Esophagus (tissue), 2 donors: Measurements from ENCODE around the gene SLC12A8. TPM values are rescaled to one million over a fixed set of nuclear protein-coding genes. Genes with fewer than 3 reads are reported as not detected.

Experiments used
- H3K27ac ChIP-seq, 2 donors: one replicate each; pipeline ENCODE4 v1.5.1; 2013; ENCODE audit warnings: low read depth in 2 of 2, mild to moderate bottlenecking in 2 of 2, inconsistent platforms in 1 of 2, low read length in 1 of 2, moderate library complexity in 1 of 2
- H3K27me3 ChIP-seq, 2 donors: one replicate each; pipeline ENCODE4 v1.6.1; 2013; ENCODE audit warnings: low read length in 2 of 2, control low read depth in 1 of 2, mild to moderate bottlenecking in 1 of 2; ENCODE audit not compliant: insufficient read depth in 2 of 2, control insufficient read depth in 1 of 2
- H3K36me3 ChIP-seq, 2 donors: one replicate each; pipeline ENCODE4 v1.6.1; 2013; ENCODE audit warnings: low read length in 1 of 2; ENCODE audit not compliant: control insufficient read depth in 2 of 2, insufficient read depth in 2 of 2
- H3K4me1 ChIP-seq, 2 donors: one replicate each; pipeline ENCODE4 v1.6.1; 2013; ENCODE audit warnings: low read length in 1 of 2; ENCODE audit not compliant: control insufficient read depth in 2 of 2, insufficient read depth in 2 of 2
- H3K4me3 ChIP-seq, 2 donors: one replicate each; pipeline ENCODE4 v1.5.1; 2013; ENCODE audit warnings: low read length in 2 of 2, mild to moderate bottlenecking in 2 of 2, low read depth in 1 of 2, moderate library complexity in 1 of 2
- H3K9me3 ChIP-seq, 2 donors: one replicate each; pipeline ENCODE4 v1.6.1; 2013; ENCODE audit warnings: mild to moderate bottlenecking in 2 of 2, low read depth in 1 of 2, low read length in 1 of 2, moderate library complexity in 1 of 2; ENCODE audit not compliant: control insufficient read depth in 2 of 2, insufficient read depth in 1 of 2
- WGBS, 2 donors: extraction: QIAGEN DNeasy Blood & Tissue Kit; methylation state at CpG; one replicate each; pipeline ENCODE4 v1.1.7; 2013; 5-methylcytosine and 5-hydroxymethylcytosine counted together
- polyA plus RNA-seq, 2 donors: library from polyadenylated mRNA; stranded (reverse); fragments of 200-250 nt; gene quantifications; one replicate each; pipeline ENCODE4 v1.2.3, GENCODE V29; 2013
- donor health status: healthy with polysubstance abuse.
- donor health status: Bipolar disorder and iron deficiency.

The SLC12A8 gene
- polyA plus RNA-seq, 2 donors = 2.7 TPM

DNA sequence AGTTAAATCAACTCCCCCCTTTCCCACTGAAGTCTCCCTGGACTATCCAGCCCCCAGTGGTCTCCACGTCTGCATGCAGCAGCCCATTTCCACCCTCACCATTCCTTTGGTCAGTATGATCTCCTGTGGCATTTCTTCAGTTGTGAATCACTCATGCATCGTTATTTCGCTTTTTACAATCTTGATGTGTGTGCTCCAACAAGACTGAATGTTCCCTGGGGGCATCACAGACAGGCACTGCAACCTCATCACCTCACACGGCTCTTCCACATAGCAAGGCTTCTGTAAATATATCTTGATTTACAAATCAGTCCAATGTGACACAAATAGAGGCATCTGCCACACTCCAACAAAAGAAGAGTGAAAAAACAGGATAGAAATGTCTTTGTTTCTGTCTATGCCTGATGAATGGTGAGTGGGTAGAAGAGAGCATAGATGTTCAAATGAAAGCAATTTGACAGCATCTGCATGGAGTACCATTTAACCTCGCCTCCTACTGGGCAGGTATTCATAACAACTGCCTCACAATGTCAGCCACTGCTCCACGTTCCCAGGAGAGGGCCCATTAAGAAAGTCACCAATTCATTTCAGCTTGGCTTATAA lies 162.0 kb downstream of the SLC12A8 start:
- Histone ChIP-seq H3K27ac (no peak overlapping the region), H3K36me3 (no peaks in the 10 kb centered on the region), H3K4me1 (peaks cover 5 to 9% of the 10 kb centered on the region in 2 donors), H3K4me3 (no peak overlapping the region), H3K9me3 (no peaks in the 10 kb centered on the region), H3K27me3 (no peaks in the 10 kb centered on the region)
- WGBS, 2 donors = 69 to 71% methylated on average over 6 of the region's 6 CpGs

DNA sequence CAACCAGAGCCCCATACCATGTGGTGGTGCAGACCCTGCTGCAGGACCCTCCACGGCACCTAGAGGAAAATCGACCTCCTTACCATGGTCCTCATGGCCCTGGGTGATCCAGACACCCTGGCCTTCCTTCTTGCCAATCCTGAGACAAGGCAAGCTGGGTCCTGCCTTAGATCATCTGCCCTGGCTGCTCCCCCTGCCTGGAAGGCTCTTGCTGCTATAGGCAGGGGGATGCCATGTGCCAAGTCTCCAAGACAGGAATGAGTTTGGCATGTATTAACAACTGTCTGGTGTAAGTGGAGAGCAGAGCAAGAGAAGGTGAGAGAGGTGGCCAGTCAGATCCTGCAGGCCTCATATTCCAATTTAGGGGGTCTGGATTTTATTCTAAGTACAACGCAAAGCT lies 164.3 kb downstream of the SLC12A8 start:
- Histone ChIP-seq H3K36me3 (no peaks in the 10 kb centered on the region), H3K27me3 (no peaks in the 10 kb centered on the region), H3K4me1 (peaks cover 5 to 9% of the 10 kb centered on the region in 2 donors), H3K4me3 (no peak overlapping the region), H3K27ac (peak overlapping the region in 1 of 2 donors; percentile 15), H3K9me3 (no peaks in the 10 kb centered on the region)
- whole genome bisulfite sequencing, 2 donors = 50 to 69% methylated on average over 3 of the region's 3 CpGs

DNA sequence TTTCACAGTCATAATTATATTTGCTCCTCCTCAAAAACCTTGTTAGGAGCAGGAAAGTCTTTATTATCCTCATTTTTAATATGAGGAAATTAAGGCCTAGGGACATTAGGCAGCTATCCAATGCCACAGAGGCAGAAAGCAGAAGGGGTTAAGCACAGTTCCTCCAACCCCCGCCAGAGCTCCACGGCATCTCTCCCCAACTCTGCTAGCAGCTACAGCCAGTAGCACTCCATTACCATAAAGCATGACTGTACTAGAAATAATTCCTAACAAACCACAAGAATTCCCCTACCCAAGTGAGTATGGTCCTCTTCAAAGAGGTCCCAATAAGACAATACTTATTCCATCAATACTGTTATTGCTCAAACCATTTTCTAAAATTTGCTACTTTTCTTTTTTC lies 166.6 kb downstream of the SLC12A8 start:
- Histone ChIP-seq H3K27me3 (no peaks in the 10 kb centered on the region), H3K4me1 (peaks cover 0 to 6% of the 10 kb centered on the region in 2 donors), H3K36me3 (no peaks in the 10 kb centered on the region), H3K9me3 (no peaks in the 10 kb centered on the region), H3K27ac (no peak overlapping the region), H3K4me3 (no peak overlapping the region)
- 33 to 55% methylated on average over 2 of the region's 2 CpGs for WGBS, 2 donors

DNA sequence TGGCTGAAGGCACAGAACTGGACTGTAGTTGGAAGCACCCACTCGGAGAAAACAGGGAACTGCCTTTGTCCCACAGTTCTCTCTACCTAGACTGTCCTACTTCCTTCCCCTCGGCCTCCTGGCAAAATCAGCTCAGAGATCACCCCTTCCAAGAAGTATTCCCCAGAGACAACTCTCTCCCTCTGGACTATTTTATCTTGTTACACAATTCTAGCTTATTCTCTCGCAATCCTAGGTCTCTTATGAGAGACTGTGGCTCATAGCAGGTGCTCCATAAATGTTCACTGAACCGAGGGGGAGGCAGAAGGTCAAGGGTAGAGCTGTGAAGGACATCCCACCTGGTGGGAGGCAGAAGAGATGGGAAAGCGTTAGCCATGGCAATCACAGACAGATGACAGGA lies 167.4 kb downstream of the SLC12A8 start:
- 79 to 81% methylated on average over 5 of the region's 5 CpGs for WGBS, 2 donors
- H3K27ac ChIP-seq = no peak overlapping the region
- no peaks in the 10 kb centered on the region for H3K27me3 ChIP-seq
- no peaks in the 10 kb centered on the region for H3K9me3 ChIP-seq
- H3K36me3 ChIP-seq = no peaks in the 10 kb centered on the region
- peaks cover 0 to 6% of the 10 kb centered on the region in 2 donors for H3K4me1 ChIP-seq
- H3K4me3 ChIP-seq = no peak overlapping the region

DNA sequence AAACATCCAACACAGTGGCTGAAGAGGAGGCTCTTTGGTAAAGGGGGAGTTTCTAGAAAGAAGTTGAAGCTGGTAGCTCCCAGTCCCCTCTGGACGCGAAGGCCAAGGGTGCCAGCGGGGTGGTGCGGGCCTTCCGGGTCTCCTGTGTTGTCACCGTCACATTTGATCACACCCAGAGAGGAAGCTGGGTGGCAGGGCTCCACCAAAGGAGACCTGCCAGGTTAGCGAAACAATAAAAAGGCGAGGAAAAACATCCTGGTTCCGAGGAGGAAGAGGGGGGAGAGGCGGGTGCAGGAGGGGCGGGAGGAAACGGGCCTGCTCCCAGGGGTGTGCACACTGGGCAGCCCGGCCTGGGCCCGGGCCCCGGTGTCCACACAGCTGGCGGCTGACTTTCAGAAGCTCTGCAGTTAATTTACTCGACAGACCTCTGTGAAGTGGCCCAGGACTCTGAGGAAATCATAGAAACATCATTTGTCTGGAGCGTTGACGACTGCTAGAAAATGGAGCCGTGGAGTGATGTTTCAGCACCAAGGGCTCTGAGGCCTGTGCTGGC lies 168.9 kb downstream of the SLC12A8 start:
- H3K27ac ChIP-seq = peak overlapping the region; percentile 86 to 90
- 56 to 64% methylated on average over 20 of the region's 20 CpGs for WGBS, 2 donors
- no peaks in the 10 kb centered on the region for H3K27me3 ChIP-seq
- no peak overlapping the region for H3K4me3 ChIP-seq
- H3K36me3 ChIP-seq = no peaks in the 10 kb centered on the region
- peaks cover 0 to 9% of the 10 kb centered on the region in 2 donors for H3K4me1 ChIP-seq
- no peaks in the 10 kb centered on the region for H3K9me3 ChIP-seq

DNA sequence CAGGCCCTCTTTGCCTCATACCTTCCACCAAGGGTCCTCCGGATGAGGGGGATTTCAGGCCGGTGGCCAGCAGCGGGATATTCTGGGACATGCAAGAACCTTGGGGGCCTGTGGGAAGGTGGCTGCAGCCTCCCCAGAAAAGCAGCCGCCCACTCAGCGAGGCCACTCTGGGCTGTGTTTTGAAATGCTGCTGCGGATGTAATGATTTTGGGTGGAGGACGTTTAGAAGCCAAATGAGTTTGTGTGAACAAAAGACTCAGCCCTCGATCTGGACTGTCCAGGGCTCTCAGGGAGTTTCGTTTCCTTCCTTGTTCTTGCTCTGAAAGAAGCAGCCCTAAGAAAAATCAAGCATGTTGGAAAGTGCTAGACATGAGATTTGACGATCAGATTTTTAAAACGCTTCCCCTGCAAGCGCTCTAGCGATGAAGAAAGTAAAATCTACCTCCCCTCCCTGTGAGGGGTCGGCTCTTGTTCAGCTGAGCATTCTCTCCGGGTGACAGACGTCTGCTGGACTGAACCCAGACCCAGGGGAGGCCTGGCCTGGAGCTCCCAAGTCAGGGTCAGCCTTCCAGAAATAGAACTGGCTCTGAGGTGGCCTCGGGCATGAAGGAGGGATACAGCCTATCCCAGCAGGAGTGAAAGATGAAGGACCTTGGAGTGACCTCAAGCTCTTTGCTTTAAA lies 169.7 kb downstream of the SLC12A8 start:
- Histone ChIP-seq H3K9me3 (no peaks in the 10 kb centered on the region), H3K36me3 (no peaks in the 10 kb centered on the region), H3K27me3 (no peaks in the 10 kb centered on the region), H3K4me3 (no peak overlapping the region), H3K27ac (peak overlapping the region; percentile 86 to 90), H3K4me1 (peaks cover 0 to 12% of the 10 kb centered on the region in 2 donors)
- WGBS, 2 donors = 54 to 55% methylated on average over 17 of the region's 17 CpGs

DNA sequence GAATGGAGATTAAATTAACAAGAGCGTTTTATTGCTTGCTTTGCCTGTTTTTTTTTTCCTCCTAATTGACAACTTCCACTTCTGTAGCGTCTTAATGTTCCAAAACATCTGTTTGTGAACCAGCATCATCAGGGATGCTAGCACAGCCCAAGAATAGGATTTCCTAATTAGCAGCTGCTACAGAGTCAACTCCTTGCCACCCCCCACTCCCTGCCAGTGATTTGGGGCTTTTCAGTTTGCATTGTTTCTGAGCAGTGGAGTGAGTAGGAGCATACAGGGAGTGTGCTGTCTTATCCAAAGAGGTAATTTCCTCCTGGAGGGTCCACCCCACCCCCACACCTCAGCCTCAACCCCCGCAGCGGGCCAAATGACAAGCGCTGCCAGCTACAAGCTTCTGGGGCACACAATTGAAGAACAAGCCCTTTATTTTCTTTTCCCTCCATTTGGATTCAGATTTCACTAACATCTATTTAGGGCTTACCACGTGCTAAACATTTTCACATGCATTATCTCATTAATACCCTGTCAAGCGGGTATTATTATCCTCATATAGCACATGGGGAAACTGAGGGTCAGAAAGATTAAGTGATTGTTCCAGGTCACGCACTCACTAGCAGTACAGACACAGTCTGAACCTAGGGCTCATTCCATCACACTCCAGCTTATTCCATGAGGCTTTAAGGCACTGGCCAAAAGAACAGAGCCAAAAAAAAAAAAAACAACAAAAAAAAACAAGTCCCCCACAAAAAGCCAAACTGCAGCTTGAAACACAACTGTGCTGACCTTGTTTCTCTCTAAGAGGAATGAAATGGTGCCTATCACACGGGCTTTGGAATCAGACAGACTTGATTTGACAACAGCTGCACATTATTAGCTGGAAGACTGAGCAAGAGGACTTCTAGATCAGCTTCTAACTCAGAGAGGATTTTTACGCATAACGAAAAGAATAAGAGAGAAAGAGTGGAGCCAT lies 173.1 kb downstream of the SLC12A8 start:
- H3K27ac ChIP-seq = peak overlapping the region; percentile 28 to 63
- 65 to 67% methylated on average over 11 of the region's 11 CpGs for WGBS, 2 donors
- H3K4me3 ChIP-seq = no peak overlapping the region
- no peaks in the 10 kb centered on the region for H3K27me3 ChIP-seq
- H3K4me1 ChIP-seq = peaks cover 0 to 13% of the 10 kb centered on the region in 2 donors
- H3K36me3 ChIP-seq = no peaks in the 10 kb centered on the region
- no peaks in the 10 kb centered on the region for H3K9me3 ChIP-seq

DNA sequence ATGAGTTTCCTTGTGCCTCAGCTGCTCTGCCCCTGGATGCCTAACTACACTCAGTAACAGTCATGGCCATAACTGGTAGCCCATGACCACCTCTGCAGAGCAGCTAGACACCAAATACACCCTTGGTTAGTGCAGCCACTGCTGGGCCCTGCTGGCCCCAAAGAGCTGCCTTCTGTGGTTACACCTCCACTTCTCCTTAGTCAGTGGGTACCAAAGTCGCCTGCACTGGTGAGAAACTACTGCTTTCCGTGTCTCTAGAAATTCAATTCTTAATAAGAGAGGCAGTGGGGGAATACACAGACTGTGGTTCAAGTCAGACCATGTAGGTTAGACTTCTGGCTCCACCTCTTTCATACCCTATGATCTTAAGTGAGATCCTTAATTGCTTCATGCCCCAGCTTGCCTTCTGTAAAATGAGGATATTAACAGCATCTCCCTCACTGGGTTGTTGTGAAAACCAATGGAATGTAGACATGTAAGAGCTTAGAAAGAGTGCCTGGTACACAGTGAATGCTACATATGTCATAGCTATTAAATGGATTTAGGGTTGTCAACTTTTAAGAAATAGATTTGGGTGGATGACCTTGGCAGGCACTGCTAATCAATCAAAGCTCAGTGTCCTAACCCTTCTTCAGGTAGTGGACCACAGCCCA lies 174.9 kb downstream of the SLC12A8 start:
- no peaks in the 10 kb centered on the region for H3K27me3 ChIP-seq
- H3K27ac ChIP-seq = peak overlapping the region; percentile 29 to 43
- H3K36me3 ChIP-seq = no peaks in the 10 kb centered on the region
- no peak overlapping the region for H3K4me3 ChIP-seq
- WGBS, 2 donors = 64% methylated on average over 2 of the region's 2 CpGs
- peaks cover 2 to 15% of the 10 kb centered on the region in 2 donors for H3K4me1 ChIP-seq
- H3K9me3 ChIP-seq = no peaks in the 10 kb centered on the region

DNA sequence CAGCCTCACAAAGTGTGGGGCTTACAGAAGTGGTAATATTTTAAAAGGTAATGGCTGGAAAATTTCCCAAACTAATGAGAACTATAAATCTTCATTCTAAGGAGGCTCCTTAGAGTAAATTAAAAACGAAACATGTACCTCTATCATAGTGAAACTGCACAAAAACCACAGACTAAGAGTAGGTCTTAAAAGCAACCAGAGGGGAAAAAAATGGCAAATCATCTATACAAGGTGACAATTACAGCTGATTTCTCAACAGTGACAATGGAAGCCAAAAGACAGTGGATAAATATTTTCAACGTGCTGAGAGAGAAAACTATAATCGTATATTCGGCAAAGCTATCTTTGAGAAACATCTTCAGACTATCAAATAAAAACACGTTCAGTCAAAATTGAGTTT lies 177.3 kb downstream of the SLC12A8 start:
- Histone ChIP-seq H3K36me3 (no peaks in the 10 kb centered on the region), H3K4me1 (peaks cover 3 to 20% of the 10 kb centered on the region in 2 donors), H3K9me3 (no peaks in the 10 kb centered on the region), H3K27ac (no peak overlapping the region), H3K4me3 (no peak overlapping the region), H3K27me3 (no peaks in the 10 kb centered on the region)
- 88 to 91% methylated on average over 5 of the region's 5 CpGs for WGBS, 2 donors
